OCI-LY1 (cell line): ENCODE measurements around the gene BBX.

Source experiments
- H2AFZ ChIP-seq: fragments of 200-600 bp; sonication (generic), shearing (Covaris generic); 2 replicates; pipeline ENCODE4 v1.6.0; 2014; ENCODE audit warnings: antibody characterized with exemption, mild to moderate bottlenecking, low read length
- H3F3A ChIP-seq: fragments of 200-600 bp; sonication (generic), shearing (Covaris generic); 2 replicates; pipeline ENCODE4 v1.6.0; 2014; ENCODE audit warnings: mild to moderate bottlenecking, antibody characterized with exemption, low read length, moderate library complexity; ENCODE audit not compliant: insufficient read depth
- H3K27ac ChIP-seq: fragments of 200-600 bp; sonication (generic); 2 replicates; pipeline ENCODE4 v1.5.1; 2014; ENCODE audit warnings: low read length, mixed run types, mild to moderate bottlenecking, low read depth; ENCODE audit not compliant: poor library complexity, severe bottlenecking
- H3K27me3 ChIP-seq: fragments of 200-600 bp; sonication (generic); 2 replicates; pipeline ENCODE4 v1.6.0; 2014; ENCODE audit warnings: antibody characterized with exemption, mild to moderate bottlenecking, low read length, moderate library complexity; ENCODE audit not compliant: insufficient read depth
- H3K36me3 ChIP-seq: fragments of 200-600 bp; sonication (generic); 2 replicates; pipeline ENCODE4 v1.6.1; 2014; ENCODE audit warnings: mild to moderate bottlenecking, antibody characterized with exemption, low read length, moderate library complexity, mixed read lengths; ENCODE audit not compliant: insufficient read depth
- H3K4me1 ChIP-seq: fragments of 200-600 bp; sonication (generic); 2 replicates; pipeline ENCODE4 v1.5.1; 2014; ENCODE audit warnings: mild to moderate bottlenecking, low read length, moderate library complexity; ENCODE audit not compliant: insufficient read depth, severe bottlenecking
- H3K4me2 ChIP-seq: fragments of 200-600 bp; sonication (generic), shearing (Covaris generic); 2 replicates; pipeline ENCODE4 v1.6.1; 2014; ENCODE audit warnings: low read length
- H3K4me3 ChIP-seq: fragments of 200-600 bp; sonication (generic); 2 replicates; pipeline ENCODE4 v1.5.1; 2014; ENCODE audit warnings: low read length, low read depth, mild to moderate bottlenecking, mixed read lengths; ENCODE audit not compliant: poor library complexity, severe bottlenecking
- H3K79me2 ChIP-seq: fragments of 200-600 bp; shearing (Covaris generic); 2 replicates; pipeline ENCODE4 v1.6.1; 2016; ENCODE audit warnings: mixed run types, low read length, mixed read lengths; ENCODE audit not compliant: insufficient read depth
- H3K9ac ChIP-seq: fragments of 200-600 bp; sonication (generic), shearing (Covaris generic); 2 replicates; pipeline ENCODE4 v1.6.1; 2014; ENCODE audit warnings: mild to moderate bottlenecking, low read length, mixed read lengths
- H3K9me2 ChIP-seq: fragments of 200-600 bp; sonication (generic), shearing (Covaris generic); 2 replicates; pipeline ENCODE4 v1.6.1; 2014; ENCODE audit warnings: low read depth, mild to moderate bottlenecking, low read length, mixed read lengths
- H3K9me3 ChIP-seq: fragments of 200-600 bp; shearing (Covaris generic); 2 replicates; pipeline ENCODE4 v1.6.1; 2014; ENCODE audit warnings: low read length, mixed read lengths
- H4K20me1 ChIP-seq: fragments of 200-600 bp; sonication (generic), shearing (Covaris generic); 2 replicates; pipeline ENCODE4 v1.6.0; 2016; ENCODE audit warnings: mild to moderate bottlenecking, low read length; ENCODE audit not compliant: insufficient read depth
- CTCF ChIP-seq: fragments of 200-600 bp; sonication (generic), shearing (Covaris generic); IDR thresholded peaks from 2 replicates; pipeline ENCODE4 v1.5.1; 2017; ENCODE audit warnings: mild to moderate bottlenecking, antibody characterized with exemption, low read length, moderate library complexity, mixed read lengths
- EZH2 ChIP-seq: fragments of 200-600 bp; sonication (generic), shearing (Covaris generic); IDR thresholded peaks from 2 replicates; pipeline ENCODE4 v1.8.0; 2017; ENCODE audit warnings: borderline replicate concordance, mixed run types, mild to moderate bottlenecking, antibody characterized with exemption, low read length, moderate library complexity, mixed read lengths

Gene BBX

DNA sequence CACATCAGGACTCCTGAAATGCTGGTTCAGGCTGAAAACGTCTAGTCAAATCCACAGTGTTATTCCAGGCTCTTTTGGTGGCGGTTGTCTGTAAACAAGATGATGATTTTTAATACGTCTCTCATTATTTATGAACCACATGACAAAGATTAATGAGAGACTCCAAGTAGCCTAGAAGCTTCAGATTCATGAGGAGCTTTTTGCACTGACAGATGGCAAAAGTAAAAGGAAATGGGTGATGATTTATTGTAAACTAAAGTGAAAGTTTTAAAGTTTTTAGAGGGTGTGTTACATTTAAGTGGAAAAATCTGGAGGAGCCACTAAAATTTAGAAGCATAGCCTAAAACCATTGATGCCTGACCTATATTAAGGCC lies 77.0 kb downstream of the BBX start:
- peaks cover 52% of the 10 kb centered on the region for H3K4me1 ChIP-seq
- H3K9me2 ChIP-seq: no peaks in the 10 kb centered on the region
- peaks cover 5% of the 10 kb centered on the region; the same call in 1 of the 2 replicates for H3F3A ChIP-seq
- peaks cover 6% of the 10 kb centered on the region; the same call in 1 of the 2 replicates for H3K36me3 ChIP-seq
- H4K20me1 ChIP-seq: no peaks in the 10 kb centered on the region
- no peak overlapping the region; the same call in 1 of the 2 replicates for H2AFZ ChIP-seq
- peak overlapping the region; percentile 87 for H3K27ac ChIP-seq
- TF ChIP-seq CTCF: no peak
- TF ChIP-seq EZH2: no peak
- H3K79me2 ChIP-seq: peaks cover 8% of the 10 kb centered on the region
- no peaks in the 10 kb centered on the region for H3K9me3 ChIP-seq
- peak overlapping the region; percentile 69 for H3K4me3 ChIP-seq
- H3K27me3 ChIP-seq: no peaks in the 10 kb centered on the region
- H3K4me2 ChIP-seq: peak overlapping the region; percentile 98
- H3K9ac ChIP-seq: peak overlapping the region; percentile 83

GRCh38 chr3:107600780-107601179 lies 78.0 kb downstream of the BBX start:
- peak overlapping the region; percentile 87 for H3K27ac ChIP-seq
- H3K9me3 ChIP-seq: no peaks in the 10 kb centered on the region
- H3K4me1 ChIP-seq: peaks cover 52% of the 10 kb centered on the region
- 0 out of 2 replicates have a peak, but pooled peaks cover under 1% of the 10 kb centered on the region for H3F3A ChIP-seq
- TF ChIP-seq EZH2: no peak
- TF ChIP-seq CTCF: 0 out of 2 replicates have a peak, but pooled peaks have one; percentile 14
- peak overlapping the region; percentile 98 for H3K4me2 ChIP-seq
- no peaks in the 10 kb centered on the region for H3K27me3 ChIP-seq
- no peaks in the 10 kb centered on the region for H3K9me2 ChIP-seq
- no peaks in the 10 kb centered on the region for H4K20me1 ChIP-seq
- H3K36me3 ChIP-seq: peaks cover 6% of the 10 kb centered on the region; the same call in 1 of the 2 replicates
- H3K9ac ChIP-seq: peak overlapping the region; percentile 83; the same call in 1 of the 2 replicates
- peaks cover 8% of the 10 kb centered on the region for H3K79me2 ChIP-seq
- H3K4me3 ChIP-seq: peak overlapping the region; percentile 69
- H2AFZ ChIP-seq: no peak overlapping the region

- H3K4me3 ChIP-seq: no peak overlapping the region
- no peak overlapping the region for H3K27ac ChIP-seq
- no peaks in the 10 kb centered on the region for H4K20me1 ChIP-seq
- H3K36me3 ChIP-seq: peaks cover 6% of the 10 kb centered on the region; the same call in 1 of the 2 replicates
- H3K9me2 ChIP-seq: no peaks in the 10 kb centered on the region
- H3K4me1 ChIP-seq: peaks cover 19% of the 10 kb centered on the region
- H3K9me3 ChIP-seq: no peaks in the 10 kb centered on the region
- no peak overlapping the region for H2AFZ ChIP-seq
- TF ChIP-seq EZH2 (no peak), CTCF (no peak)
- H3K79me2 ChIP-seq: peaks cover 14% of the 10 kb centered on the region; the same call in 1 of the 2 replicates
- no peaks in the 10 kb centered on the region for H3F3A ChIP-seq
- H3K9ac ChIP-seq: no peak overlapping the region
- H3K4me2 ChIP-seq: no peak overlapping the region
- no peaks in the 10 kb centered on the region for H3K27me3 ChIP-seq
These were observed 81.5 kb downstream of the BBX start for GRCh38 chr3:107604057-107604822.
